Activated CD8-positive, alpha-beta T cell treated with anti-CD3 and anti-CD28 coated beads for 36 hours (primary cell): ENCODE measurements around the gene TMEM62. TPM values are rescaled to one million over a fixed set of nuclear protein-coding genes. Genes with fewer than 3 reads are reported as not detected.

ENCODE experiments used
- ATAC-seq: fragments of 200-7000 bp; cut with Tn5 transposase; one replicate; pipeline ENCODE4 v1.10.0; 2021; ENCODE audit warnings: mild to moderate bottlenecking, moderate library complexity
- CTCF ChIA-PET: fragments of 350-600 bp; sonication (Branson Sonifier 250); formaldehyde crosslinking; loops from one replicate; lab custom pipeline; 2021; ENCODE audit warnings: antibody characterized with exemption; lab: Charles Lee
- POLR2A ChIA-PET: fragments of 350-600 bp; sonication (Branson Sonifier 250); formaldehyde crosslinking; loops from one replicate; lab custom pipeline; 2021; ENCODE audit warnings: antibody characterized with exemption; lab: Charles Lee
- DNase-seq: peaks from one replicate; pipeline ENCODE4 v3.0.0-alpha.2; 2020
- H3K27ac Mint-ChIP-seq: one replicate; pipeline ENCODE4 v1.8.0; 2021; ENCODE audit warnings: mild to moderate bottlenecking, mixed read lengths
- H3K27me3 Mint-ChIP-seq: one replicate; pipeline ENCODE4 v1.8.0; 2021; ENCODE audit warnings: mixed read lengths
- H3K36me3 Mint-ChIP-seq: one replicate; pipeline ENCODE4 v1.8.0; 2021; ENCODE audit warnings: low read depth, mixed read lengths
- H3K4me1 Mint-ChIP-seq: one replicate; pipeline ENCODE4 v1.8.0; 2021; ENCODE audit warnings: low read depth, mixed read lengths
- H3K4me3 Mint-ChIP-seq: one replicate; pipeline ENCODE4 v1.8.0; 2021; ENCODE audit warnings: mild to moderate bottlenecking, moderate library complexity, mixed read lengths
- H3K9me3 Mint-ChIP-seq: one replicate; pipeline ENCODE4 v1.8.0; 2021; ENCODE audit warnings: mixed read lengths
- intact Hi-C: fragments of 100-400 bp; cut with micrococcal nuclease; formaldehyde crosslinking; loops from one replicate; pipeline ENCODE4 v1.10.0; 2022
- total RNA-seq, 2 experiments: library from RNA; stranded (reverse); gene quantifications; one replicate each; pipeline ENCODE4 v1.2.3, GENCODE V29; 2021
- TF ChIP-seq, protein P1 (sequence below): fragments of 200-600 bp; IDR thresholded peaks from one replicate; pipeline ENCODE4 v1.8.0; 2022; ENCODE audit warnings: antibody characterized with exemption, mild to moderate bottlenecking

The TMEM62 gene
- total RNA-seq, 2 experiments from 2014 or later = 10.5 to 11.6 TPM

DNA sequence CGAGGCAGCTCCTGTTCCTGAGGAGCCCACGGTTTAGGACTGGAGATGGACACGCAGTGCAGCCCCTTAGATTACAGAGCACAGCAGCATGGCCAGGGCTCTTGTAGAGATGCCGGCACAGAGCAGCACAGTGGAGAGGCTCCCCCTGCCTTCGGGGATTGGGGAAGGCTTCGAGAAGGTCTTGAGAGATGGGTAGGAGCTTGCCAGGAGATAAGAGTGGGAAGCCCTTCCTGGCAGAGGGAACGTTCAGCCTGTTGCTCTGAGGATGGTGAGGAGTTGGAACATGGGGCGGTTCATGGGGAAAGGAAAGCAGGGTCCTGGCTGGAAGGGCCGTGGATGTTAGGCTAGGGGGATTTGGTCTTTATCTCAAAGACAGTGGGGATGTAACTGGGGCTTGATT, 77.4 kb downstream of the TMEM62 start:
- H3K9me3 Mint-ChIP-seq = no peaks in the 10 kb centered on the region
- ATAC-seq (no peak), DNase-seq (no peak)
- TF ChIP-seq, protein P1, sequence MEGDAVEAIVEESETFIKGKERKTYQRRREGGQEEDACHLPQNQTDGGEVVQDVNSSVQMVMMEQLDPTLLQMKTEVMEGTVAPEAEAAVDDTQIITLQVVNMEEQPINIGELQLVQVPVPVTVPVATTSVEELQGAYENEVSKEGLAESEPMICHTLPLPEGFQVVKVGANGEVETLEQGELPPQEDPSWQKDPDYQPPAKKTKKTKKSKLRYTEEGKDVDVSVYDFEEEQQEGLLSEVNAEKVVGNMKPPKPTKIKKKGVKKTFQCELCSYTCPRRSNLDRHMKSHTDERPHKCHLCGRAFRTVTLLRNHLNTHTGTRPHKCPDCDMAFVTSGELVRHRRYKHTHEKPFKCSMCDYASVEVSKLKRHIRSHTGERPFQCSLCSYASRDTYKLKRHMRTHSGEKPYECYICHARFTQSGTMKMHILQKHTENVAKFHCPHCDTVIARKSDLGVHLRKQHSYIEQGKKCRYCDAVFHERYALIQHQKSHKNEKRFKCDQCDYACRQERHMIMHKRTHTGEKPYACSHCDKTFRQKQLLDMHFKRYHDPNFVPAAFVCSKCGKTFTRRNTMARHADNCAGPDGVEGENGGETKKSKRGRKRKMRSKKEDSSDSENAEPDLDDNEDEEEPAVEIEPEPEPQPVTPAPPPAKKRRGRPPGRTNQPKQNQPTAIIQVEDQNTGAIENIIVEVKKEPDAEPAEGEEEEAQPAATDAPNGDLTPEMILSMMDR = no peak
- ChIA-PET POLR2A (interaction anchor here (0.6 kb wide), 1 partner anchor 78 kb away, joined by 5 read pairs; no protein-coding TSS in a partner anchor), CTCF (interaction anchor here (2.2 kb wide), 1 partner anchor 74 kb away, joined by 15 read pairs; no protein-coding TSS in a partner anchor)
- no peaks in the 10 kb centered on the region for H3K4me1 Mint-ChIP-seq
- no peaks in the 10 kb centered on the region for H3K36me3 Mint-ChIP-seq
- no peak overlapping the region for H3K27ac Mint-ChIP-seq
- intact Hi-C loops = no loop called here
- no peak overlapping the region for H3K4me3 Mint-ChIP-seq
- peaks cover 6% of the 10 kb centered on the region for H3K27me3 Mint-ChIP-seq

DNA sequence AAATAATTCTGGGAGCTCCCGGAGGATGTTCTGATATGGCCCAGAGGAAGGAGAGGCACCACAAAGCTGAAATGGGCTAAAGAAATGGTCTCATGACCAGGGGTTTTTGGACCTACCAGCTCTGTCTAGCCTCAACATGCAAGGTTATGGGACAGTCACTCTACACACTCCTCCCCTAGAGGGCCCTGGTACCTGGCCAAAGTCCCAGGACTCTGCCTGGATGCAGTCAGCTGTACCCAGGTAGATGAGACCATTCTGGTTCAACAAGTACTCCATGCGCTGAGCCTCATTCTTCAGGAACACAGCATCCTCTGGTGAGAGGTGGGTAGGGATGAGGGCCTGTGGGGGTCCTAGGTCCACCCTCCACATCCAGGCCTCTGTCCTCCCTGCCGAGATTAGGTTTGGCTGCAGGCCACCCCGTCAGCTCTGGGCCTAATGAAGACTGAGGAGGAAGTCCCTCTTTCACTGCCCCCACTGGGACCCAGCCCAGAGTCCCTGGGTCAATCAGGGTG, 77.9 kb downstream of the TMEM62 start:
- Mint-ChIP-seq H3K36me3 (no peaks in the 10 kb centered on the region), H3K27ac (no peak overlapping the region), H3K9me3 (no peaks in the 10 kb centered on the region), H3K4me3 (no peak overlapping the region), H3K4me1 (no peaks in the 10 kb centered on the region), H3K27me3 (peaks cover 6% of the 10 kb centered on the region)
- ATAC-seq = no peak
- CTCF ChIA-PET = interaction anchor here (2.2 to 4.1 kb wide), 2 partner anchors 14 to 74 kb away, joined by 15 to 18 read pairs; no protein-coding TSS in a partner anchor
- POLR2A ChIA-PET = interaction anchor here (0.6 kb wide), 1 partner anchor 77 kb away, joined by 5 read pairs; no protein-coding TSS in a partner anchor
- DNase-seq = no peak
- intact Hi-C loops = no loop called here
- TF ChIP-seq, protein P1 = no peak

DNA sequence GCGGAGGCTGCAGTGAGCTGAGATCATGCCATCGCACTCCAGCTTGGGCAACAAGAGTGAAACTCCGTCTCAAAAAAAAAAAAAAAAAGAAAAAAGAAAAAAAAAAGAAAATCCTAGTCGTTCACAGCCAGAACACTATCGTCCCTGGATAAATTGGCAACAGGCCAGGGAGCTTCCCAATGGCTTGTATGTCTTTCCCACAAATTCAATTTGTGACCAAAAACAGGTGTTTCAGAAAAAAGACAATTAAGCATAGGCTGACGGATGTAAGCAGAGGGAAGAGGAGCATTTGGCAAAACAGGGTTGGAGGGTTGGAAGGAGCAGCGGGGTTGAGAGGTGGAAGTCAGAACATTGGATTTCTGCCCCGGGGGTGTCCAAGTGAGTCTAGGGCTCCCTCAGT, 78.9 kb downstream of the TMEM62 start:
- no peak overlapping the region for H3K27ac Mint-ChIP-seq
- intact Hi-C loops = no loop called here
- CTCF ChIA-PET = interaction anchor here (1.2 to 4.1 kb wide), 3 partner anchors 8 to 114 kb away, joined by 3 to 18 read pairs (median 16); no protein-coding TSS in a partner anchor

DNA sequence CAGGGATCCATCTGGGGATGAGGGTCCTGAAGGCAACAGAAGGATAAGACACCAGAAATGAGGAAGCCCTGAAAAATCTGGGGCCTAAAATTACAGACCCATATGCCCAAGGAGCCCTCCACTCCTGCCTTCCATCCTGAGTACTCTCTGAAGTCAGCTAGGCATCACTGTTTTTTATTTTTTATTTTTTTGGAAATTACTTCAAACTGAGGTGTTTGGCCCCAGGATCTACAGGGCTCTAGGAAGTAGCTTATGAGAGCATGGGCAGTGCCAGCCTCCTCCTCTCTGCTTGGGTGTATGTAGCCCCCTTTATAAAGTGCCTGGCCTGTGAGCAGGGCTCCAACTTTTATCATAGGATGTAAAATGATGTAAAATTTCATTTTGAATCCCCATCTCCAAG, 79.6 kb downstream of the TMEM62 start:
- Mint-ChIP-seq H3K36me3 (no peaks in the 10 kb centered on the region), H3K4me1 (no peaks in the 10 kb centered on the region), H3K9me3 (peaks cover 2% of the 10 kb centered on the region), H3K27me3 (peaks cover 6% of the 10 kb centered on the region), H3K27ac (no peak overlapping the region), H3K4me3 (no peak overlapping the region)
- TF ChIP-seq, protein P1 = no peak
- intact Hi-C loops = no loop called here
- DNase-seq (no peak), ATAC-seq (no peak)
- ChIA-PET CTCF (interaction anchor here (1.1 to 4.1 kb wide), 4 partner anchors 9 to 114 kb away, joined by 3 to 18 read pairs (median 11); no protein-coding TSS in a partner anchor), POLR2A (no interaction called here)

More for the DNA sequence above, 78.9 kb downstream of the TMEM62 start:
- Mint-ChIP-seq H3K4me1 (no peaks in the 10 kb centered on the region), H3K4me3 (no peak overlapping the region), H3K9me3 (peaks cover 2% of the 10 kb centered on the region), H3K36me3 (no peaks in the 10 kb centered on the region), H3K27me3 (peaks cover 6% of the 10 kb centered on the region)
- POLR2A ChIA-PET = interaction anchor here (0.5 kb wide), 1 partner anchor 130 kb away, joined by 4 read pairs; no protein-coding TSS in a partner anchor
- TF ChIP-seq, protein P1 = no peak
- no peak for ATAC-seq
- no peak for DNase-seq

DNA sequence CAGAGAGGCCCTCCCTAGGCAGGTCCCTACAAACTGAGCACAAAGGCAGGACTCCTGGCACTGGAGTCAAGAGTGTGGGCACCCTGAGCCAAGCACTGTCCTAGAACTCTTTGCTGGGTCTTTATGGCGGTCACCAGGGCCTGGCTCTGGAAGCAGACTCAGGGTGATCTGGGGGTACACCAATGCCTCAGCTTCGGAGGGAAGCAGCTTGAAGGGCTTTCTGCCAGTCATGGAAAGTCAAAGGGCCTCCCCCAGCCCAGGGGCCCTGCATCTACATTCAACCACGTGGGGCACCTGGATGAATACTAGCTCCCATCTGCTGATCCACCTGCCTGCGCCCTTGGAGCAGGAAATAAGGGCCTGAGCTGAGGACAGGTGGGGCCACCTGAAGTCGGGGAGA, 80.1 kb downstream of the TMEM62 start:
- H3K27ac Mint-ChIP-seq = no peak overlapping the region
- no peaks in the 10 kb centered on the region for H3K4me1 Mint-ChIP-seq
- peaks cover 2% of the 10 kb centered on the region for H3K9me3 Mint-ChIP-seq
- CTCF ChIA-PET = interaction anchor here (1.1 to 4.1 kb wide), 4 partner anchors 10 to 113 kb away, joined by 3 to 18 read pairs (median 11); no protein-coding TSS in a partner anchor
- ATAC-seq = no peak
- POLR2A ChIA-PET = interaction anchor here (1.5 kb wide), 1 partner anchor 9 kb away, joined by 5 read pairs; no protein-coding TSS in a partner anchor
- H3K4me3 Mint-ChIP-seq = no peak overlapping the region
- intact Hi-C loops = no loop called here
- no peaks in the 10 kb centered on the region for H3K36me3 Mint-ChIP-seq
- TF ChIP-seq, protein P1 = no peak
- no peak for DNase-seq
- peaks cover 5% of the 10 kb centered on the region for H3K27me3 Mint-ChIP-seq
